Activated naive CD4-positive, alpha-beta T cell treated with anti-CD3 and anti-CD28 coated beads, Interleukin-2, amount 50 U/mL, for 16 hours (primary cell): ENCODE measurements around the gene NEDD4L.
"Not testable (repeated sequence)": the region's sequence is repeated elsewhere in the genome, so short reads cannot be mapped to it uniquely, and the experiment has no call there.

Experiments used
- DNase-seq: peaks from one replicate; pipeline ENCODE4 v3.0.0-alpha.2; 2020

The NEDD4L gene

DNA sequence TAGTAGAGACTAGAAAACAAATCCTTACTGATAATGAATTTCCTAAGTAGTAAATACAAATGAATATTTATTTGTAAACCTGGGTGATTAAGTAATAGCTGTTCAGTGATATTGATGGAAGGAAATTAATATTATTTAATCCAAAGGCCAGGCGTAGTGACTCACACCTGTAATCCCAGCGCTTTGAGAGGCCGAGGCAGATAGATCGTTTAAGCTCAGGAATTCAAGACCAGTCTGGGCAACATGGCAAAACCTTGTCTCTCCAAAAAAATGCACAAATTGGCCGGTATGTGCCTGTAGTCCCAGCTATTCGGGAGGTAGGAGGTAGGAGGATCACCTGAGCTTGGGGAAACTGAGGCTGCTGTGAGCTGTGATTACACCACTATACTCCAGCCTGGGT, 228.2 kb downstream of the NEDD4L start:
- no peak for DNase-seq

DNA sequence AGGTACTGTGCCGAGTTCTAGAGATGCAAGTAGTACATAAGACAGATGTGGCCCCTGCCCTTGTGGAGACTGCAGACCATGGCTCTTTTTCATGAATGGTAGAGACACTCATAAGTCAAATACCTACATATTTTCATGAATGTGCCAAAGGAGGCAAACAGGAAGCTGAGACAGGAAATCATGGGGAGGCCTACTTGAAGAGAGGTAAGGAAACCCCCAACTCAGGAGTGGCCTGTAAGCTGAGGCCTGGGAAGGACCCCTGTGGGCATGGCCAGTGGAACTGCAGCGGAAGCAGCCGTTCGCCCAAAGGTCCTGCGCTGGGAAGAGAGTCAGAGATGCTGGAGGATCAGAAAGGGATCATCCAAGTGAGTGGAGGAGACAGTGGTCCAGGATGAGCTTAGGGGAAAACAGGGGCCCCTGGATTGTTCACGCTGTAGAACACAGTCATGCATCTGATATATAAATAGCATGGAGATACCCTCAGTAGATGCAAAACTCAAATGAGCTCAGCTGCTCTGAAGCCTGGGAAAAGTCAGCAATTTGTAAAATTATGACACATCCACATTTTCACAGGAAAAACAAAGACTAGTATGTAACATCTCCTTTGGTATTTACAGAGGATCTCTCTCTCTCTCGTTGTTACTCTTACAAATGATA, 228.9 kb downstream of the NEDD4L start:
- no peak for DNase-seq

DNA sequence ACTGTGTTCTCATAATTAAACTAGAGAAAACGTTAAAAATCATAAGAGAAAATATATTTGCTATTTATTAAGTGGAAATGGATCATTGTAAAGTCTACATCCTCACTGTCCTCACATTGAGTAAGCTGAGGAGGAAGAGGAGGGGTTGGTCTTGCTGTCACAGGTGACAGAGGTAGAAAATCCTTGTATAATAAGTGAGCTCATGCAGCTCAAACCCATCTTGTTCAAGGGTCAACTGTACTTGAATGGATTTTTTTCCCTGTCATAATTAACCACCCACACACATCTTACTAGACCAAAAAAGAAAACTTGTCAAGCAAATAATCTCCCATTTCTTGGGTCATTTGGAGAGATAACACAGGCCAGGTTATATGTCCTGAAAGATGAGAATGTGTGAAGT, 231.2 kb downstream of the NEDD4L start:
- DNase-seq: no peak

DNA sequence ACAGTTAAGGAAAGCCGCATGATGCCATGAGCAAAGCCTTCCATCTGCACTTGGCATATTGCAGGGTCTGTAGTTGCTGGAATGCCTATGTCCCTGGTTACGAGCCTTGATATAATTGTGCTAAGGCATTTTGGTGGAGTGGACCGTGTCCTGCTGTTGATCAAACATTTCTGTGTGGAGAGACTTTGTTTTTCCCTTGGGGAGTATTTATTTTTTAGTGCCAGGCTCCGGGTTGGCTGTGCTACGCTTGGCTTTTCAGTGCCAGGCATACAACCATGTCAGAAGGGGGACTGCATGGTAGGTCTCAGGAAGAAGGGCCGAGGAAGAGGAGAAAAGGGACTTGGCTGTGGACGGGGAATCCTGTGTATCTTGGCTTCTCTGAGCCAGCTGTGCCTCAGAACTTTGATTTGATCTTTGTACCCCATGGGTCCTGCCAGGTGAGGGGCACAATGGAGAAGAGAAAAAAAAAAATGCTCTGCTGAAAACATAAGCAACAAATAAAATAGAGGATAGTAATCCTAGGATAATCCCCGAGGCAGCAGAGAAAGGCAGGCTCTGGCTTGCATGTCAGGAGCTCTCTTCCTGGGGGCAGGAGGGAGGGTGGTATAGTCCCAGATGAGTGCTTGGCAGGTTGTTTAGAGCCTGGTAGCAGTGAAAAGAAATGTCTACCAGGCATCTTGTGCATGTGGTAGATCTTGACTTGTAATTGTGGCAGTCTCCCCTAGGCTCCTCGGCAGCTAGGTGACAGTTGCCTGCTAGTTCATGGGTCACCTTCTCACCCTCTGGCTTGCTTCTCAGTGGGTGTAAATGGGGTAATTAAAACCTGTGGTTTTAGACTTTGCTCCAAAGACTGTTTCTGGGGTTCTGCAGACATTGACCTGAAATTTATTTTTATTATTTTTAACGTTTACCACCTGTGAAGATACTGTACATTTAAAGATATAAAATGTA, 233.0 kb downstream of the NEDD4L start:
- DNase-seq: no peak

DNA sequence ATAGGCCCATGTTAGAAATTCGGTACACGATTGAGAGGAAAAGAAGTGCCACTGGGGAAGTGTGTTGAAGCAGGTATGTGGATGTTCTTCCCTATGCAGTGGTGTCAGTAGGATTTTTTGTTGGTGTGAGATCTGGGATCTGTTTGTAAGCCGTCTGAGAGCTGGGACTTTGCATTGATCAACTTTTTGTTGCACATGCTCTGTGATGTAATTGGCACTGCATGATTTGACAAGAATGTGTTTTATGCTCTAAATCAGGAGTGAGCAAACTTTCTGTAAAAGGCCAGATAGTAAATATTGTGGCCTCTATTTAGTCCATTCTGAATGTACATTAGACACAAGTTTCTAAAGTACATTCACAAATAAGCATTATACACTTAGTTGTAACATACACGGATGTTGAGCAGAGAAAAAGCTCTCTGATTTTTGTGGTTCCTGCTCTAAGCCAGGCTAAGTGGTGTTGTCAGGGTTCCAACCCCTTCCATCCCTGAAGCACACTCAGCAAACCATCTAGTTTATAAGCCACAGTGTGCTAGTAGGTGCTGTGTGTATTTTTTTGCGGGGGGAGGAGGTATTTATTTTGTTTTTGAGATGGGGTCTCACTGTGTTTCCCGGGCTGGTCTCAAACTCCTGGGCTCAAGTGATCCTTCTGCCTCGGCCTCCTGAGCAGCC, 235.6 kb downstream of the NEDD4L start:
- DNase-seq: no peak

DNA sequence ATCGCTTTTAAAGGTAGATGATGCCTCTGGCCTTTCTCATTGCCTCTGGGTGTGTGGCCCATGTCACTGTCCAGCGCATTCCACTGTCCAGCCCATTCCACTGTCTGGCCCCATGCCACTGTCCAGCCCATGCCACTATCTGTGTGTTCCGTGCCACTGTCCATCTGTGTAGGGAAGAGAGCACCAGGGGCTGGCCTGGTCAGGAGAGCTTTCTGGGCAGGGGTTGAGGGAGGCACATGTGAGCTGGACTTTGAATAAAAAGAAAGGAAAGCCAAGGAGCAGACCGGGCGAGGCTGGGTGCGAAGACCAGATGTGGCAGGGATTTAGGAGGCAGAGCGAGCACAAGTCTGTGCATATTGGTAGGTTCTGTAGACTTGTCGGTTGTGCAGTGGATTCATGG, 236.2 kb downstream of the NEDD4L start:
- DNase-seq: no peak

DNA sequence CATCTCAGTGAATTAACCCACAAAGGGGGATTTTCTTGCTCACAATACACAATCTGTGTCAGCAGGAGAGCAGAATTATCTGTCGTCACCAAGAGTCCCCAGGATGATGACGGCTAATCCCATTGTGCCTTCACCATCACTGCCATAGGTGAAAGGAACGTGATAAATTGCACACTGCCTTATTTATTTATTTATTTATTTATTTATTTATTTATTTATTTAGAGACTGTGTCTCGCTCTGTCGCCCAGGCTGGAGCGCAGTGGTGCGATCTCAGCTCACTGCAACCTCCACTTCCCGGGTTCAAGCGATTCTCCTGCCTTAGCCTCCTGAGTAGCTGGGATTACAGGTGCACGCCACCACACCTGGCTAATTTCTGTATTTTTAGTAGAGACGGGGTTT, 238.8 kb downstream of the NEDD4L start:
- DNase-seq: not testable (repeated sequence)

DNA sequence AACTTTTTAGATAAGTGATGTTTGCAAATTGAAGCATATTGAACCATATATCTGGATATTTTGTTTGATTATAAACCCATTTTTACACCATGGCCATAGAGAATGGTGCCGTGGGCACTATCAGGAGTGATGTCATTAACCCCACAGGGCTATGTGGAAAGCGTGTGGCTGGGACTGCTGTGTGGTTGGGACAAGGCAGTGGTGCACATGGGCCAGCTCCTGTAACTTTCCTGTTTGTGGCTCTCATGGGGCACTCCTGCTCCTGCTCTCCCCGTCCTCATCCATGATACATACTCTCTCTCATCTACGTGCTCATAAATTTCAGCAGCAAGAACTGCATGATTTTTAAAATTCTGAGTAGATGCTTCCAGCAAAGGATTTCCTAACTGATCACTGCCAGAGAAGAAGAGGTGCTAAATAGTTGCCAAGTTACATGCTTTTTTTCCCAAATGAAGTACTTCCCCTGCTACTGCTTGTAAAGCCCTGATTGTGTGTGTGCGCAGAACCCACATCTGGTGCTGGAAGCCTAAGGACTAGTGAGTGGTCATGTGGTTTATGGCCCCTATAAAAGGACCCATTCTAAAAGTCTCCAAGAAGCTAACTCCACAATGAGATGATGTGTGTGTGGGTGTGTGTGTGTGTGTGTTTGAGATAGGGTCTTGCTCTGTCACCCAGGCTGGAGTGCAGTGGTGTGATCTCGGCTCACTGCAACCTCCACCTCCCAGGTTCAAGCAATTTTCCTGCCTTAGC, 240.8 kb downstream of the NEDD4L start:
- DNase-seq: no peak

DNA sequence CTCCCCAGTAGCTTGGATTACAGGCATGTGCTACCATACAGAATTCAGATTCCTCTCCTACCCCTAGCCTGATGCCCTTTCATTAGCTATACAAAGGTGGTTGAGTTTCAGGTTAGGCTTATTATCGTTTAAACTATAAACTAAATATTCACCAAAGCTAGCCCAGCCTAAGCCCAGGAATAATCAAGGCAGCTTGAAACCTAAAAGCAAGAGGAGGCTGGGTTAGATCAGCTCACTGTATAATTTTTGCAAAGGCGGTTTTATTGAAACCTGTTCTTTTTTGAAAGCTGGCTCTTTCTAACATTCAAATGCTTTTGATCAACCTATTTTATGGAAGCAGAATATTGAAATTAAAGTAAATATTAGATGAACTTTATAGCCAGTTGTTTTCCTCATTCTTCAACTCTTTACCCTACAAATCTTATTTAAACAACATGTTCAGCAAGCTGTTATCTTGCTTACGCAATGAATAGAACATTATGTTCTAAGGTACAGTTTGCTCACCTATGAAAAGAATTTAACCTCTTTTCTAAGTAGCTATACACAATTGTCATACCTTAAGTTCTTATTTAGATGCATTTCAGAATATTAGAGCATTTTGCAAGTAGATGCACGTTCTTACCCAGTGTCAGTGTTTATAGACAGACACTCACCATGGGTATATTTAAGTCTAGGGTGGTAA, 241.6 kb downstream of the NEDD4L start:
- DNase-seq: no peak

DNA sequence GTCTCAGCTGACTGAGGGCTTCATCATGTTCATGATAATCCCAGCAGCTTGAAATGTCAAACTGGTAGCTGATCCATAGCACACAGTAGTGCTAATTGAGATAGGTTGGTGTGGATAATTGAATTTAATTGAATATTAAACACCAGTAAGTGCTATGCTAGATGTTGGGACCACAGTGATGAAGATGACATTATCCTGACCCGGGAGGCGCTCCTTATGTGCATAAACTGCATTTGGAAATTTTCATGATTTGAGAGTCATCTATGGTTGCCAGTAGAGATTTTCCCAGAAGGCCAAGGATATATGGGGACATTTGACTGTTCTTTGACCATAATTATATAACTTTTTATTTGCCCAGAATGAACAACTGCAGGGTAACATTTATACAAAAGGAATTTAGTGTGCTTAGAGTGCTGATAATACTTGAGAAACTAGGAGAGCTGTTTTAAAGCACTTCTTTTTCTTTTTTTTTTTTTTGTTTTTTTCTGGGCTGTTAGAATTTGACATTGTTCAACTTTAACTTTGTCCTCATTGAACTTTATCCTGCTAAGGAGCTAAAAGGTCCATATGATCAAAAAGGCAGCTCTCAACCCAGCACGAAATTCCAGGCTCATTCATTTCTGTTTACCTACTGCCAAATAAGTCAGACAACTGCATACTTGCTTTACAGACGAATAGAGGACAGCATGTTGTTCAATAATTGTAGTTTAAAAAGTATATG, 242.8 kb downstream of the NEDD4L start:
- no peak for DNase-seq

DNA sequence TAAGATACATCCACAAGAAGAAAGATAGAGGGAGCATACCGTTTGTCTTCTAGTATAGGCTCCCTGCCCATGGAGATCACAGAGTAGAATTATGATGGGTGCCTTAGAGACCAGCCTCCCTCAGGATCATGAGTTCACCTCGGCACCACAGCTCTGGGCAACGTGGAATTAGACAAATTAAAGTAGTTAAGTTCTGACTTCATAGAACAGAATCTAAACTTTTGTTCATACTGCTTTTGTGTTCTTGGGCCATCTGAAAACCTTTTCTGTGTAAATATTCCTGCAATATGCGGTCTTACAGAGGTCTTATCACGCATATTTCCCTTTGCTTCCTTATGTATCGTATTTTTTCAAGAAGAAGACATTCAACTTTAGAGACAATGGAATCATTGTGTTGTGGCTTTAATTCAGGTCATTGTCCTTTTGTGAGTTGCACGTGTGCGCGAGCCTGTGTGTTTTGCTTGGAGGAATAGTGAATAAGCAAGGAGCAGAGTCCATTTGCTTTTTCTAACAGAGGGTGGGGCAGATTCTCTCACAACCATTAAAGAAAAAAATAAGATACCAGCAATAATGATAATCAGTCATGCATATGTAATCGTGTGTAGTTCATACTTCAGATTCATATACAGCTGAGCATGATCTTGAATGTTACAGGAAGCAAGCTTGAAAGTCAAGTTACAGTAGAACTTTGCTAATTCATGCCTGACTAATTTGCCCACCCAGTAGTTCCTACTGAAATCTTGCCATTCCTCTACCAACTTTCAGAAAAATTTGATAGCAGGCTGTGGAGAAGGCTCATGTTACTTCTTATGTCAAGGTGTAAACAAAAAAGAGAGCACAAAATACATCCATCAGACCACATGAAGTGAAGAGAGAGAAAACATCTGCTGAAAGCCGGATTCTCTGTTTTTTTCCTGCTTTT, 243.6 kb downstream of the NEDD4L start:
- DNase-seq: no peak

DNA sequence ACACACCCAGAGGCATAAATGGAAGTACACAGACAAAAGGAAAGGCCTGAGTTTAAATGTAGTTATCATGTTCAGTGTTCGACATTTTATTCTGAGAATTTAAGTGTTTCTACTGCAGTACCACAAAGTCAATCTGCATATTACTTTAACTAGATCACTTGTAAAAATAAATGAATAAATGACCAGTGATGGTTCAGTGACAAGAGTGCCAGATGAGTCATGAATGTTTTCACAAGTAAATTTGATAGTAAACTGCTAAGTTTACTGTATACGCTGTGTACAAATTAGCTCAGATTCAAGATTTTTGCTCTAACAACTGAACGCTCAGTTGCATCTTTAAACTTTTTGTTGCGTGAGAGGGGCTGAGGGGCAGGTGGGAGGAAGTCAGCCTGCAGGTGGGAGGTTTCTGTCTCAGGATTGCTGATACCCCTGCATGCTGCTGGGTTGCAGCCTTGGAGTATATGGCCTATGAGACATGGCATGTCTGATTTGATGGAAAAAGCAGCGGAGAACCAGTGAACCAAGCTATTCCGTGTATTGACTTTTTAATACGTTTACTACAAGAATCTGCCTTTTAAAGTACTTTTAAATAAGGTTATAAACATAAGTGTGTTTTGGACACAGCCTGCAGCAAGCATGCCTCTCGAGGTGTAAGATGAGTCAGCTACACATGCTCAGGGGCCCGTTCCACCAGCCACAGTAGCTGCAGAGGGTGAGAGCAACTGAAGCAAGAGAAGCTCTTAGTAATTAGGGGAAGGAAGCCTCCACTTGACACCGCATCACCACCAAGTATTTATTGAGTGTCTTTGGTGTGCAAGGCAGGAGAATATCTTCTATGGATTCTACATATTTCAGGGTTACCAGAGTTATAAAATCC, 245.1 kb downstream of the NEDD4L start:
- DNase-seq: no peak

DNA sequence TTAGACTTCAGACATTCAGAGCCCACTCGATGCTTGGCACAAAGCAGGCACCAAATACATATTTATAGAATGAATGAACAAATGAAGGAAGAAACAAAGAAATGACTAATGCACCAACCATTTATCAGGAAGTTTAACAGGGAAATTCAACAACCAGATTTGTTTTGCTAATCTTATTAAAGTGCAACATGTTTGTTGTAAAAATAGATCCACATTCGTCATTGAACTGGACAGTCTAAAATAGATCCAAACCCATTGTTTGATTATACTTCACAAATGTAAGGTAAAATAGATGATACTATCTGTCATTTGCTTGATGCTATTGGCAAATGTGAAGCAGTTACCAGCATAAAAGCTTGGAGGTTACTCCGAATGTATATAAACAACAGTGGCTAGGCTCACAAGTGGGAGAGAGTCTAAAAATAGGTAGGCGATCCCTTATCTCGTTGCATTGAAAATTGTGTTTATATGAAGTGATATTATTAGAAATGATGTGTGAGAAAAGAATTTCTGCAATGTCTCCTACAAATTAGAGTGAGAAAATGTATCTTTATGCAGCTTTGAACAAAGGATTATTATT, 246.2 kb downstream of the NEDD4L start:
- no peak for DNase-seq

DNA sequence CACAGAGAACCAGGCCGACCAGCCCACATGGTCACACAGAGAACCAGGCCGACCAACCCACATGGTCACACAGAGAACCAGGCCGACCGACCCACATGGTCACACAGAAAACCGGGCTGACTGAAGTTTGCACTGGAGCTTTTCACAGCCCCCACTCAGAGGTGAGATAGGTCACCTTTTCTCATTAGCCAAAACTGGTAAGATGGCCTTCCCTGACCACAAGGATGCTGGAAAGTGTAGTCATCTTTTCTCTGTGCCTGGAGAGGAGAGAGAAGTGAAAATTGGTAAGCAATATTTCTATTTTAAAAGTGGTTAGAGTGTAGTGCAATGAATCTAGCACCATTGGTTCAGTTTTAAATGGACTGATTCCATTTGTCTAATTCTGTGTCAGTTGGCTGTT, 247.1 kb downstream of the NEDD4L start:
- DNase-seq: no peak

DNA sequence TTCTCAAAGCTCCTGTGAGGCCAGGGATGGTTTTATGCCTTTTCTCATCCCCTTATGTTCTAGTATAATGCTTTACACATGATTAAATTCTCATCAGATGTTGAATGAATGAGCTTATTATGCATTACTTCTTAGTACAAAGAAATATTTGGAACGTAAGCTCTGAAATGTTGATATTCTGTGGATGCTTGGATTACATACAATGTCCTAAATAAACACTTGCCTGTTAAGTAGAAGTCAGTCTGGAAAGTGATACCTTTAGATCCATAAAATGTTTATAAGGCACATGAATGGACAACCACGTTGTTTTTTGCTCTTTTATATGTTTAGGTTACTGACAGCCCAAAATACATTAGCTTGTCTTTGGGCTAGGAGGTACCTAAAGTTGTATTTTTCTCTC, 248.6 kb downstream of the NEDD4L start:
- DNase-seq: no peak

DNA sequence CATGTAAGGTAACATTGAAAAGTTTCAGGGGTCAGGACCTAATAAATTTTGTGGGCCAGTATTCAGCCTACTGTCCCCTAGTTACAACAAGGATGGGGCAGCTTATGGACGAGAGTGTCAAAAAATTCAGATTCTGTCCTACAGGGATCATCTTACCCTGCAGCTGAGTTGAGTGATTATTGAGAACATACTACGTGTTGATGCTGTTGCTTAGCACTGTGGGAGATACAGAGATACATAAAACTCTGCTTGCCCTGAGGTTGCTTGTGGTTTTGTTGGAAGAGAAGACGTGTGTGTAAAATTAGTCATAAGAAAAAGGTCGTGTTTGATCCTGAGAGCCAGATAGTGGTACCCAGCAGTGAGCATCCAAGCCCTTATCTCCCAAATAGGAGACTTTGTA, 253.2 kb downstream of the NEDD4L start:
- no peak for DNase-seq

DNA sequence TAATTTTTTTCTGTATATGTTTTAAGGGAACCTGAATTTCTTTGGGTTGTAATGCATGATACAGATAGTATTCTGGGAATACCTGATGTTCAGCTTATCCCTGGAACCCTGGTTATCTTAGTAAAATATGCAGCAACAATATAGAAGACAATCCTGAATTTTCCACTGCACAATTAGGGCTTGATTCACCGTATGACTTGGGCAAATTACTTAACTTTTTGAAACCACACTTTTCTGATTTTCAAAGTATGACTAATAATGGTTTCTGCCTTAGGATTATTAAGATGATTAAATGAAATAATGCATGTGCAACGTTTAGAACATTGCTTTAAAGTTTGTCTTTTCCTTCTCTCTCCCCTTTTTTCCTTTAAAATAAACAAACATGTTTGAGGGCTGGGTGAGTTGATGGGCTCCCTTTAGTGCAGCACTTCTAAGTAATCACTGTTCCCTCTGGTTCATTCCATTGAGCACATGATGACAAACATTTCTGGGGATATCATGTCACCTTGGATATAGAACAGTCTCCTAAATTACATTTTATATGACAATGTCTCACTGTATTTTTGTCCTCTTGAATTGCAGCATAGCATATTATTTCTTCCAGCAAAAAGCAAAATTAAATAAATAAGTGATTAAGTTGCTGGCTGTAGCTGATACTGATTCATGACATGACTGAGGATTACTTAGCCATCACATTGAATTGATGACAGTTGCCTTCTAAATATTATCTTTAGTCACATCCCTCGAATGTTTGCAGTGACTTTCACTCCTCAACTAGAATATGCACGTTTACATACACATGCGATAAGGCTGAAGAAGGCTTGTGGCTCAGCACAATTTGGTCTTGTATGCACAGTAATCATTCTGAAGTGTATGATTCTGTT, 254.5 kb downstream of the NEDD4L start:
- DNase-seq: no peak

DNA sequence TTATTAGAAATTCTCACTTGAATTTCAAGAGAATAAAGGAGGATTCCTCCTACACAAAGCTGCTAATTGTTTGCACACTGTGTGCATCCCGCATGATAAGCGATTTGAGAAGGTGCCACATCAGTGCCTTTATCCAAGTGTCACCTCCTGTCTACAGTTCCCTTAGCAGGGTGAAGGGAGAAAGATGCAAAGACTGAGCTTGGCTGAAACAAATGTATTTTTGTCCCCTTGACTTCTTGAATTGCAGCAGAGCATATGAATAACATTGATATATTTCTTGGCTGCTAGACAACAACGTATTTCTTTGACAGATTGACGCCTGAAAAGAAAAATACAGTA, 255.1 kb downstream of the NEDD4L start:
- no peak for DNase-seq
